Measurements from ENCODE around the gene FCF1. TPM values are rescaled to one million over a fixed set of nuclear protein-coding genes. Genes with fewer than 3 reads are reported as not detected.

The FCF1 gene
- total and polyA plus RNA-seq, 11 donors = 4.3 to 46.2 (median 36.7) TPM

DNA sequence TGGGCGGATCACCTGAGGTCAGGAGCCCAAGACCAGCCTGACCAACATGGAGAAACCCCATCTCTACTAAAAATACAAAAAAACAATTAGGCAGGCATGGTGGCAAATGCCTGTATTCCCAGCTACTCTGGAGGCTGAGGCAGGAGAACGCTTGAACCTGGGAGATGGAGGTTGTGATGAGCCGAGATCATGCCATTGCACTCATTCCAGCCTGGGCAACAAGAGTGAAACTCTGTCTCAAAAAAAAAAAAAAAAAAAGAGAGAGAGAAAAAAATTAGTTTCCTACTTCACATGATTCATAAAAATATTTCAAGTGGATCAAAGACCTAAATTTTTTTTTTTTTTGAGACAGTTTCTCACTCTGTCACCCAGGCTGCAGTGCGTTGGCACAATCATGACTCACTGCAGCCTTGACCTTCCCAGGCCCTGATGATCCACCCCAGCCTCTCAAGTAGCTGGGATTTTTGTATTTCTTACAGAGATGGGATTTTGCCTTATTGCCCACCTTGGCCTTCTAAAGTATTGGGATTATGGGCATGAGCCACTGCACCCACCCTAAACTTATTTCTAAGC, 24.9 kb downstream of the FCF1 start:
- Histone ChIP-seq H3K9me3 (no peaks in the 10 kb centered on the region), H3K36me3 (peaks cover 0 to 66% (median 61%) of the 10 kb centered on the region in 9 donors), H3K27me3 (no peaks in the 10 kb centered on the region), H3K4me1 (no peaks in the 10 kb centered on the region), H3K27ac (no peak overlapping the region), H3K4me3 (no peak overlapping the region)
- TF ChIP-seq, protein P1, sequence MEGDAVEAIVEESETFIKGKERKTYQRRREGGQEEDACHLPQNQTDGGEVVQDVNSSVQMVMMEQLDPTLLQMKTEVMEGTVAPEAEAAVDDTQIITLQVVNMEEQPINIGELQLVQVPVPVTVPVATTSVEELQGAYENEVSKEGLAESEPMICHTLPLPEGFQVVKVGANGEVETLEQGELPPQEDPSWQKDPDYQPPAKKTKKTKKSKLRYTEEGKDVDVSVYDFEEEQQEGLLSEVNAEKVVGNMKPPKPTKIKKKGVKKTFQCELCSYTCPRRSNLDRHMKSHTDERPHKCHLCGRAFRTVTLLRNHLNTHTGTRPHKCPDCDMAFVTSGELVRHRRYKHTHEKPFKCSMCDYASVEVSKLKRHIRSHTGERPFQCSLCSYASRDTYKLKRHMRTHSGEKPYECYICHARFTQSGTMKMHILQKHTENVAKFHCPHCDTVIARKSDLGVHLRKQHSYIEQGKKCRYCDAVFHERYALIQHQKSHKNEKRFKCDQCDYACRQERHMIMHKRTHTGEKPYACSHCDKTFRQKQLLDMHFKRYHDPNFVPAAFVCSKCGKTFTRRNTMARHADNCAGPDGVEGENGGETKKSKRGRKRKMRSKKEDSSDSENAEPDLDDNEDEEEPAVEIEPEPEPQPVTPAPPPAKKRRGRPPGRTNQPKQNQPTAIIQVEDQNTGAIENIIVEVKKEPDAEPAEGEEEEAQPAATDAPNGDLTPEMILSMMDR (IDR thresholded peaks at IDR 0.05) = no peak
- no peak for TF ChIP-seq POLR2A (IDR thresholded peaks at IDR 0.05)
- ATAC-seq (no peak), DNase-seq (no peak)
- intact Hi-C loops (cut with DNase I) = no loop called here
- 95 to 100% (median 98%) methylated on average over 4 of the region's 4 CpGs for WGBS, 4 donors

DNA sequence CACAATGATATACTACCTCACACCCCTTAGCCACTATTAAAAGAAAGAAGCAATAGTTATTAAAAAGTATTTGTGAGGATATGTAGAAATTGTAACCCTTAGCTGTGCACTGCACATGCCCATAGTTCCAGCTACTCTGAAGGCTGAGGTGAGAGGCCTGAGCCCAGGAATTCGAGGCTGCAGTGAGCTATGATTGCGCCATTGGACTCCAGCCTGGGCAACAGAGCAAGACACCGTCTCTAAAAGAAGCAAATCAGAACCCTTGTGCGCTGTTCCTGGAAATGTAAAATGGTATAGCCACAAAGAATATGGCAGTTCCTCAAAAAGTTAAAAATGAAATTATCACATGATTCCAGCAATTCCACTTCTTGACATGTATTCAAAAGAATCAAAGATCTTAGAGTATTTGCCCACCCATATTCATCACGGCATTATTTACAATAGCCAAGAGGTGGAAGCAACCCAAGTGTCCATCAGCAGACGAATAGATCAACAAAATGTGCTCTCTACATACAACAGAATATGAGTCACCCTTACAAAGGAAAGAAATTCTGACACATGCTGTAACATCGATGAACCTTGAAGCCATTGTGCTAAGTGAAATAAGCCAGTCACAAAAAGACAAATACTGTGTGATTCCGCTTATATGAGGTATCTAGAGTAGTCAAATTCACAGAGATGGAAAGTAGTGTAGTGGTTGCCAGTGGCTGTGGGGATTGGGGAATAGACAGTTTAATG, 26.5 kb downstream of the FCF1 start:
- ATAC-seq = no peak
- Histone ChIP-seq H3K36me3 (peaks cover 0 to 50% (median 45%) of the 10 kb centered on the region in 9 donors), H3K27me3 (no peaks in the 10 kb centered on the region), H3K9me3 (no peaks in the 10 kb centered on the region), H3K4me3 (no peak overlapping the region), H3K4me1 (no peaks in the 10 kb centered on the region), H3K27ac (no peak overlapping the region)
- DNase-seq = no peak
- intact Hi-C loops (cut with DNase I) = no loop called here
- 95 to 96% (median 96%) methylated on average over 8 of the region's 8 CpGs for WGBS, 4 donors
- TF ChIP-seq POLR2A (IDR thresholded peaks at IDR 0.05) = no peak
- TF ChIP-seq, protein P1 (IDR thresholded peaks at IDR 0.05) = no peak

DNA sequence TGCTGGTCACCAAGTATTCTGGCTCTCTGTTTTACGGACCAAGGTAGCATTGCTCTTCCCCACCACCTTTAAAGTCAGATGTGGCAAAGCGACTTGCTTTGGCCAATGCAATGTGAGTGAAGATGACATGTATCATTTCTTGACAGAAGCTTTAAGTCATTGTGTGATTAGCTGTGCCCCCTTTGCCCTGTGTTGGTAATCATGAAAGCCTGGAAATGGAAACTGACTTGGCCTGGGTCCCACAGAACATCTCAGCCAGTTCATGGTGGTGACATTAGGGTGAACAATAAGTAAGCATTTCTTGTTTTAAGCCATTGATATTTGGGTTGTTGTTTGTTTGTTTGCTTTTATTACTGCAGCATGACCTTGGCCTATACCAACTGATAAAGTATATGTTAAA, 34.3 kb downstream of the FCF1 start:
- TF ChIP-seq, protein P1 (IDR thresholded peaks at IDR 0.05) = no peak
- no peak for TF ChIP-seq POLR2A (IDR thresholded peaks at IDR 0.05)
- ATAC-seq (no peak), DNase-seq (no peak)
- no peak overlapping the region for H3K4me3 ChIP-seq
- WGBS, 4 donors = 77 to 94% (median 87%) methylated on average over 2 of the region's 2 CpGs
- no peaks in the 10 kb centered on the region for H3K27me3 ChIP-seq
- no peaks in the 10 kb centered on the region for H3K36me3 ChIP-seq
- H3K27ac ChIP-seq = no peak overlapping the region
- peaks cover 0 to 5% (median 0%) of the 10 kb centered on the region in 12 donors for H3K9me3 ChIP-seq
- no peaks in the 10 kb centered on the region for H3K4me1 ChIP-seq
- intact Hi-C loops (cut with DNase I) = no loop called here

DNA sequence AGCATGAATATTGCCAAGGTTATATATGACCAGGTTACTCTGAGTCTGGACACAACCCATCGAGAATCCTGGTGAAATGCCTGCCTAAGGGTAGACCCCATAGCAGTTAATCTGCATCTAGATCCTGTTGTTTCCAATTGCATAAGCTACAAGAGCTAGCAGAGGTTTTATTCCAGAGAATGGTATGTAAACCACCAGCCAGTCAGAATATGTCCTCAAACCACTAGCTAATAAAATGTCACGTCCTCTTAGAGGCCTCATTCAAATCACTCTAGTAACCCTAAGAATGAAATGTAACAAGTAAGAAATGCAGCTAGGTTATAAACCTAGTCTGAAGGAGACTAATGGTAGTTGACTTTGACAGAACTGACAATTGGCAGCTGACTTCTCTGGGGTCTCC, 41.2 kb downstream of the FCF1 start:
- intact Hi-C loops (cut with DNase I) = no loop called here
- Histone ChIP-seq H3K27me3 (no peaks in the 10 kb centered on the region), H3K4me3 (no peak overlapping the region), H3K27ac (no peak overlapping the region), H3K9me3 (peaks cover 0 to 15% (median 3%) of the 10 kb centered on the region in 12 donors), H3K4me1 (no peaks in the 10 kb centered on the region), H3K36me3 (no peaks in the 10 kb centered on the region)
- no peak for TF ChIP-seq POLR2A (IDR thresholded peaks at IDR 0.05)
- TF ChIP-seq, protein P1 (IDR thresholded peaks at IDR 0.05) = no peak
- no peak for DNase-seq
- WGBS, 4 donors = 75 to 84% (median 79%) methylated on average over 2 of the region's 2 CpGs
- ATAC-seq = no peak
